ENCODE measurements around the gene ADGRE1.
A peak's percentile ranks its signal among the peaks of the same experiment; 100 is the strongest.

ADGRE1 gene

DNA sequence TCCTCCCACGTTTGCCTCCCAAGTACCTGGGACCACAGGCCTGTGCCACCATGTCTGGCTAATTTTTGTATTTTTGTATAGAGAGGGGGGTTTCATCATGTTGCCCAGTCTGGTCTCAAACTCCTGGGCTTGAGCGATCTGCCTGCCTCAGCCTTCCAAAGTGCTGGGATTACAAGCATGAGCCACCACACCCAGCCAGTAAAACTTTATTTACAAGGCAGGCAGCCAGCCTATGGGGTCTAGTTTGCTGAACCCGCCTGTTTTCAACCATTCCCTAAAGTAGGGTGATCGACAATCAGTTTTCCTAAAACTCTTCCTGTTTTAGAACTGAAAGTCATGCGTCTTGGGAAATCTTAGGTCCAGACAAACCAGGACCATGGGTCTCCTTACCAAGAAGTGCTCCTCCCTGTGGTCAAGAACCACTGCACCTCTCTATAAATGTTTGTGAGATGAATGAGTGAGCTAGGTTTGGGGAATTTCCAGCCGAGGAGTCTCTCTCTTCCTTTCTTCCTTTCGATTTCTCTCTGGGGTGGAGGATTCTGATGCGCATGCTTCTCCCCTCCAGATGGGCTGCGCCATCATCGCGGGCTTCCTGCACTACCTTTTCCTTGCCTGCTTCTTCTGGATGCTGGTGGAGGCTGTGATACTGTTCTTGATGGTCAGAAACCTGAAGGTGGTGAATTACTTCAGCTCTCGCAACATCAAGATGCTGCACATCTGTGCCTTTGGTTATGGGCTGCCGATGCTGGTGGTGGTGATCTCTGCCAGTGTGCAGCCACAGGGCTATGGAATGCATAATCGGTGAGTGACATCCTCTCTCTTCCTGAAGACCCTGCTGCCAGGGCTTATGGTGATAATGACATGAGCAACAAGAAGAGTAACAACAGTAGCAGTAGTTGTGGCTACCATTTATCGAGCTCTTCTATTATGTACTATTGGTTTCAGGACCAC lies 38.7 kb downstream of the ADGRE1 start:
- H3K4me3 ChIP-seq (ENCODE audit: low read depth, low read length): peak overlapping the region; percentile 42
- DNase-seq (ENCODE audit: low read depth): peak; percentile 31
- TF ChIP-seq, protein P1, sequence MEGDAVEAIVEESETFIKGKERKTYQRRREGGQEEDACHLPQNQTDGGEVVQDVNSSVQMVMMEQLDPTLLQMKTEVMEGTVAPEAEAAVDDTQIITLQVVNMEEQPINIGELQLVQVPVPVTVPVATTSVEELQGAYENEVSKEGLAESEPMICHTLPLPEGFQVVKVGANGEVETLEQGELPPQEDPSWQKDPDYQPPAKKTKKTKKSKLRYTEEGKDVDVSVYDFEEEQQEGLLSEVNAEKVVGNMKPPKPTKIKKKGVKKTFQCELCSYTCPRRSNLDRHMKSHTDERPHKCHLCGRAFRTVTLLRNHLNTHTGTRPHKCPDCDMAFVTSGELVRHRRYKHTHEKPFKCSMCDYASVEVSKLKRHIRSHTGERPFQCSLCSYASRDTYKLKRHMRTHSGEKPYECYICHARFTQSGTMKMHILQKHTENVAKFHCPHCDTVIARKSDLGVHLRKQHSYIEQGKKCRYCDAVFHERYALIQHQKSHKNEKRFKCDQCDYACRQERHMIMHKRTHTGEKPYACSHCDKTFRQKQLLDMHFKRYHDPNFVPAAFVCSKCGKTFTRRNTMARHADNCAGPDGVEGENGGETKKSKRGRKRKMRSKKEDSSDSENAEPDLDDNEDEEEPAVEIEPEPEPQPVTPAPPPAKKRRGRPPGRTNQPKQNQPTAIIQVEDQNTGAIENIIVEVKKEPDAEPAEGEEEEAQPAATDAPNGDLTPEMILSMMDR (IDR thresholded peaks at IDR 0.05; ENCODE audit: low read depth, low read length, missing control alignments): peak; percentile 47

DNA sequence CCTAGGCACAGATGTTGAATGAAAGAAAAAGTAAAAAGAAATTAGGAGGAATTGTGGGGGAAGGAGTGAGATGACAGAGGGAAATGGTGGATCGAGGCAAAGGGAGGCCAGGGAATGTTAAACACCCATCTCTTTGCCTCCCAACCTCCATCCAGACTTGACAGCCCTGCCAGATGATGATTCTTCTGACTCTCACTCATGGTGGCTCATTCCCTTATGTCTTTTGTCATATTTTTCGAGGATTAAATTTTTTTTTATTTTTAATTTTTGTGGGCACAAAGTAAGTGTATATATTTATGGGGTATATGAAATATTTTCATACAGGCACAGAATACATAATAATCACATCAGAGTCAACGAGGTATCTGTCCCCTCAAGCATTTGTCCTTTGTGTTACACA lies 42.8 kb downstream of the ADGRE1 start:
- no peak for DNase-seq (ENCODE audit: low read depth)
- TF ChIP-seq, protein P1 (IDR thresholded peaks at IDR 0.05; ENCODE audit: low read depth, low read length, missing control alignments): no peak
- H3K4me3 ChIP-seq (ENCODE audit: low read depth, low read length): no peak overlapping the region

DNA sequence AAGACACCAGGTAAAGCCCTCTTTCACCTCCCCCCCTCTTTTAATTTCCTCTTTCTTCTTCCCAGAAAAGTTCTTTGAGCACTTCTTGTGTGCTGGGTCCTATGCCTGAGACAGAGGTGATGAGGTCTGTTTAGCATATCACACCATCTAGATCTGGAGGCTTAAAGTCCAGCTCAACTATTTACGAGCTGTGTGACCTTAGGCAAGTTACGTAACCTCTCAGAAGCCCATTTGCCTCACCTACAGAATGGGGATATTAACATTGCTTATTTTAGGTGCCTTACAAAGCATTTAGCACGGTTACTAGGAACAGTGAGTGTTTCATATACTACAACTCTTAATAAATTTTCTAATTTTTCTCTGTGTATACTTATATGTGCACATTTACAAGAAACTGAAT lies 47.7 kb downstream of the ADGRE1 start:
- no peak overlapping the region for H3K4me3 ChIP-seq (ENCODE audit: low read depth, low read length)
- DNase-seq (ENCODE audit: low read depth): no peak
- TF ChIP-seq, protein P1 (IDR thresholded peaks at IDR 0.05; ENCODE audit: low read depth, low read length, missing control alignments): no peak

DNA sequence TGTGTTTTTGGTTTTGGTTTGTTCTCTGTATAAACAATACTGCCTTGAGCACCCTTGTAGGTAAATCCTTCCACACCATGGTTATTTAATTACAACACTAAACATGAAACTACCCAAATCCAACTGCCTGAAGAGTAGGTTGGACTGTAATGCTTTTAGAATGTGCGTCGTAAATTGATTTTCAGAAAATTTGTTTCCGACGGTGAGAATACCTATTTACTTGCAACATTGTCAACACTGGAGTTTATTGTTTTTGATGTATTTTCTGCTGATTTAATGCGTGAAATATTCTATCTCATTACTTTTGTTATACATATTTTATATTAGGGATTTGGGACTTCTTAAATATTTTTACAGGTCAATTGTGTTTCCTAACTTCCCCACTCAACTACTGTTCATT lies 48.2 kb downstream of the ADGRE1 start:
- TF ChIP-seq, protein P1 (IDR thresholded peaks at IDR 0.05; ENCODE audit: low read depth, low read length, missing control alignments): no peak
- H3K4me3 ChIP-seq (ENCODE audit: low read depth, low read length): no peak overlapping the region
- no peak for DNase-seq (ENCODE audit: low read depth)

DNA sequence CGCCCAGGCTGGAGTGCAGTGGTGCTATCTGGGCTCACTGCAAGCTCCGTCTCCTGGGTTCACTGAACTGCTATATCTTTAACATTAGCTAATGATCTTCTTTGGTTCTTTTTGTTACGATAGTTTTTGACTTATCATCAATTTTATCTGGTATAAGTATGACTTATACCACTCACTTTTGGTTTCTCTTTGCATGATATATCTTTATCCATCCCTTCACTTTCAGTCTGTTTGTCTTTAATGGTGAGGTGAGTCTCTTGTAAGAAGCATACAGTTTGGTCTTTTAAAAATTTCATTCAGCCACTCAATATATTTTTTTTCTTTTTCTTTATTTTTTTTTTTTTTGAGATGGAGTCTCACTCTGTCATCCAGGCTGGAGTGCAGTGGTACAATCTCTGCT lies 58.4 kb downstream of the ADGRE1 start:
- no peak overlapping the region for H3K4me3 ChIP-seq (ENCODE audit: low read depth, low read length)
- TF ChIP-seq, protein P1 (IDR thresholded peaks at IDR 0.05; ENCODE audit: low read depth, low read length, missing control alignments): no peak
- no peak for DNase-seq (ENCODE audit: low read depth)

DNA sequence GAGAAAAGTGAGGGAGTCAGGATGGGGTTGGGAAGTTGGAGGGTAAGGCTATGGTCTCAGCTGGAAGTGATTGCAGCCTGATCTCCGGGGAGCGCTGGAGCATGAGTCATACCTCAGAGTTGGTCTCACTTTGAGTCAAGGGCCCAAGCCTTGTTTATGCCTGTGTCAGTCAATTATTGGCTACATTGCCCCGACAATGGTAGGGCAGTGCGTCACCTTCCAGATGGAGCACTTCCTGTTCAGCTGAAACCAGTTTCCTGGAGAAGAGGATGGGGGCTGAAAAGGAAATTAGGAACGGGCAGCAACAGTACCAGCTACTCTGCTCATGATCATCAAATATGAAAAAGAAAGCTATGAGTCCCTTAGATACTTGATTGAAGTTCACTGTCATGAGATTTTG lies 60.4 kb downstream of the ADGRE1 start:
- H3K4me3 ChIP-seq (ENCODE audit: low read depth, low read length): no peak overlapping the region
- TF ChIP-seq, protein P1 (IDR thresholded peaks at IDR 0.05; ENCODE audit: low read depth, low read length, missing control alignments): no peak
- DNase-seq (ENCODE audit: low read depth): peak; percentile 42

DNA sequence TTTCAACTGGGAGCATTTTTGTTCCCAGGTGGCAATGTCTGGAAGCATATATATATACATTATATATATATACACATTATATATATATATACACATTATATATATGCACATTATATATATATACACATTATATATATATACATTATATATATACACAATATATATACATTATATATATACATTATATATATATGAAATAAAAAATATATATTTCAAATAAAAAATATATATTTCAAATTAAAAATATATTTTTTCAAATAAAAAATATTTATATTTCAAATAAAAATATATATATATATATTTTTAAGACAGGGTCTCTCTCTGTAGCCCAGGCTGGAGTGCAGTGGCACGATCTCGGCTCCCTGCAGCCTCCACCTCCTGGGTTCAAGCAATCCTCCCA lies 61.5 kb downstream of the ADGRE1 start:
- no peak for DNase-seq (ENCODE audit: low read depth)
- TF ChIP-seq, protein P1 (IDR thresholded peaks at IDR 0.05; ENCODE audit: low read depth, low read length, missing control alignments): no peak
- H3K4me3 ChIP-seq (ENCODE audit: low read depth, low read length): no peak overlapping the region

All from GM12864 (cell line).